AG10803 (cell line): ENCODE results near the gene C5.

Experiments
- DNase-seq: peaks from one replicate; pipeline ENCODE4 v3.0.0; 2010; ENCODE audit warnings: low read depth
- H3K4me3 ChIP-seq: 2 replicates; pipeline ENCODE4 v1.5.1; 2011; ENCODE audit warnings: mild to moderate bottlenecking, low read length, control low read depth
- CTCF ChIP-seq: conservative IDR thresholded peaks from 2 replicates; pipeline ENCODE4 v1.5.1; 2011; ENCODE audit warnings: mild to moderate bottlenecking, low read length, control low read depth, inconsistent platforms

The C5 gene

GRCh38 chr9:120904061-120904977 is 145.8 kb downstream of the C5 start:
- TF ChIP-seq CTCF: no peak
- no peak for DNase-seq
- H3K4me3 ChIP-seq: no peak overlapping the region

GRCh38 chr9:120902569-120903535 is 147.2 kb downstream of the C5 start:
- H3K4me3 ChIP-seq: no peak overlapping the region
- no peak for TF ChIP-seq CTCF
- DNase-seq: no peak
